ENCODE measurements around the gene AMN. TPM values are rescaled to one million over a fixed set of nuclear protein-coding genes. Genes with fewer than 3 reads are reported as not detected.

AMN gene
- total RNA-seq, 2 donors from 2014 or later, result 6.0 TPM; not detected in 1

GRCh38 chr14:102945346-102946130 is 23.1 kb downstream of the AMN start:
- intact Hi-C loops (cut with DNase I), result no loop called here
- Histone ChIP-seq H3K27ac (no peak overlapping the region), H3K4me3 (no peak overlapping the region), H3K4me1 (no peaks in the 10 kb centered on the region), H3K27me3 (no peaks in the 10 kb centered on the region), H3K9me3 (no peaks in the 10 kb centered on the region), H3K36me3 (replicated peaks in 1 of 2; ENCODE audit: insufficient read depth in 1 of 2, low read depth in 2 of 2) (peaks cover 18 to 53% of the 10 kb centered on the region in 2 donors)
- 90 to 92% methylated on average over 28 to 29 of the region's 29 CpGs for WGBS, 2 donors
- DNase-seq (no peak), ATAC-seq (no peak)
- TF ChIP-seq, protein P1, sequence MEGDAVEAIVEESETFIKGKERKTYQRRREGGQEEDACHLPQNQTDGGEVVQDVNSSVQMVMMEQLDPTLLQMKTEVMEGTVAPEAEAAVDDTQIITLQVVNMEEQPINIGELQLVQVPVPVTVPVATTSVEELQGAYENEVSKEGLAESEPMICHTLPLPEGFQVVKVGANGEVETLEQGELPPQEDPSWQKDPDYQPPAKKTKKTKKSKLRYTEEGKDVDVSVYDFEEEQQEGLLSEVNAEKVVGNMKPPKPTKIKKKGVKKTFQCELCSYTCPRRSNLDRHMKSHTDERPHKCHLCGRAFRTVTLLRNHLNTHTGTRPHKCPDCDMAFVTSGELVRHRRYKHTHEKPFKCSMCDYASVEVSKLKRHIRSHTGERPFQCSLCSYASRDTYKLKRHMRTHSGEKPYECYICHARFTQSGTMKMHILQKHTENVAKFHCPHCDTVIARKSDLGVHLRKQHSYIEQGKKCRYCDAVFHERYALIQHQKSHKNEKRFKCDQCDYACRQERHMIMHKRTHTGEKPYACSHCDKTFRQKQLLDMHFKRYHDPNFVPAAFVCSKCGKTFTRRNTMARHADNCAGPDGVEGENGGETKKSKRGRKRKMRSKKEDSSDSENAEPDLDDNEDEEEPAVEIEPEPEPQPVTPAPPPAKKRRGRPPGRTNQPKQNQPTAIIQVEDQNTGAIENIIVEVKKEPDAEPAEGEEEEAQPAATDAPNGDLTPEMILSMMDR (IDR thresholded peaks at IDR 0.05), result no peak
- TF ChIP-seq POLR2A (IDR thresholded peaks at IDR 0.05), result no peak

DNA sequence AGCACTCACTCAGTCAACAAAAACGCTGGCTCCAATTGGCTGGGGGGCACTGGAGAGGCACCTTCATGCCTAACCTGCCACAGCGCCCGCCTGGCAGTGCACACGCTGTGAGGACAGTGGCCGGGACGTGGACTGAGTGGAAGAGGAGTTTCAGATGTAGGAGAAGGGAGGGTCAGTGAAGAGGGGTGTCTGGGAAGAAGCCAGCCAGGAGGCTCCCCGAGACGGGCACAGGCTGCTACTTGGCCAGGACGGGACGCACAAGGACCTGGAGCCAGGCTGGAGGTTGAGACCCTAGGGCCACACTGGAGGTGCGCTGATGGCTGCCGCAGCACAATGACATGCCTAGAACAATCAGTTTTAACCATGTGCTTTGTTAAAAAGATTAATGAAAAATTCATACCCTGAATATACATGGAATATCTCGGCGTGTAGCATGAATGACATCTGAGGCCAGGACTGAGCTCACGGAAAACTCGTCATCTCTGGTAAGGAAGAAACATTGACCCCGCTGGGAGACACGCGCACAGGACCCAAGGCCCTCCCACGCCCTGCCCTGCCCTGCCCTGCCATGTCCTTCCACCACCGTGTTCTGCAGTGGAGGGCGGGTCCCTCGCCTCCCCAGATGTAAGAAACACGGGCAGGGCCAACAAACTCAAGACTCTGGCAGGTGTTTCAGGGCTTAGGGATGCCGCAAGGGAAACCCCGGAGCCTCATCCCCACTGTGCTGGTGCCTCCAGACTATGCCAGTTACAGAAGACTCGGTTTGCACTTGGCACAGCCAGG is 25.0 kb downstream of the AMN start:
- no peaks in the 10 kb centered on the region for H3K9me3 ChIP-seq
- no peaks in the 10 kb centered on the region for H3K27me3 ChIP-seq
- intact Hi-C loops (cut with DNase I), result no loop called here
- WGBS, 2 donors, result 89 to 92% methylated on average over 22 to 27 of the region's 27 CpGs
- no peak for ATAC-seq
- H3K4me3 ChIP-seq, result no peak overlapping the region
- H3K36me3 ChIP-seq (replicated peaks in 1 of 2; ENCODE audit: insufficient read depth in 1 of 2, low read depth in 2 of 2), result peaks cover 18 to 54% of the 10 kb centered on the region in 2 donors
- H3K4me1 ChIP-seq, result no peaks in the 10 kb centered on the region
- DNase-seq, result no peak
- TF ChIP-seq POLR2A (IDR thresholded peaks at IDR 0.05), result no peak
- TF ChIP-seq, protein P1 (IDR thresholded peaks at IDR 0.05), result no peak
- no peak overlapping the region for H3K27ac ChIP-seq

DNA sequence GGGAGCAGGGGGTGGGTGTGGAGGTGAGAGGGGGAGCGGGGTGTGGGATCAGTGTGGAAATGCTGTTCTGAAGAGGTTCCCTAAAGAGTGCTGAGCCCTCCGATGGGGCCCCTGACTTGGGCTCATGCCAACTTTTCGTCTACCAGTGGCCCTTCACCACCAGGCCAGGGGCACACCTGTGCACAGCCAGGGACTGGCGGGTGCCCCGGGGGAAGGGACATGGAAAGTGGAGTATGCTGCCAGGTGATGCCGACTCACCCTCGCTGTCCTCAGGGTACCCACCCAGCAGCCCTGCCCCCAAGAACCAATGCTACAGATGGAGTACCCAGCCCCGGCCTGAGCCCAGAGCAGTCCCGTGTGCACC is 26.2 kb downstream of the AMN start:
- ATAC-seq, result no peak
- Histone ChIP-seq H3K27me3 (no peaks in the 10 kb centered on the region), H3K36me3 (replicated peaks in 1 of 2; ENCODE audit: insufficient read depth in 1 of 2, low read depth in 2 of 2) (peaks cover 13 to 57% of the 10 kb centered on the region in 2 donors), H3K4me1 (no peaks in the 10 kb centered on the region), H3K9me3 (no peaks in the 10 kb centered on the region), H3K27ac (no peak overlapping the region), H3K4me3 (no peak overlapping the region)
- WGBS, 2 donors, result 75 to 88% methylated on average over 7 to 8 of the region's 9 CpGs
- DNase-seq, result no peak
- intact Hi-C loops (cut with DNase I), result no loop called here
- TF ChIP-seq, protein P1 (IDR thresholded peaks at IDR 0.05), result no peak
- no peak for TF ChIP-seq POLR2A (IDR thresholded peaks at IDR 0.05)

DNA sequence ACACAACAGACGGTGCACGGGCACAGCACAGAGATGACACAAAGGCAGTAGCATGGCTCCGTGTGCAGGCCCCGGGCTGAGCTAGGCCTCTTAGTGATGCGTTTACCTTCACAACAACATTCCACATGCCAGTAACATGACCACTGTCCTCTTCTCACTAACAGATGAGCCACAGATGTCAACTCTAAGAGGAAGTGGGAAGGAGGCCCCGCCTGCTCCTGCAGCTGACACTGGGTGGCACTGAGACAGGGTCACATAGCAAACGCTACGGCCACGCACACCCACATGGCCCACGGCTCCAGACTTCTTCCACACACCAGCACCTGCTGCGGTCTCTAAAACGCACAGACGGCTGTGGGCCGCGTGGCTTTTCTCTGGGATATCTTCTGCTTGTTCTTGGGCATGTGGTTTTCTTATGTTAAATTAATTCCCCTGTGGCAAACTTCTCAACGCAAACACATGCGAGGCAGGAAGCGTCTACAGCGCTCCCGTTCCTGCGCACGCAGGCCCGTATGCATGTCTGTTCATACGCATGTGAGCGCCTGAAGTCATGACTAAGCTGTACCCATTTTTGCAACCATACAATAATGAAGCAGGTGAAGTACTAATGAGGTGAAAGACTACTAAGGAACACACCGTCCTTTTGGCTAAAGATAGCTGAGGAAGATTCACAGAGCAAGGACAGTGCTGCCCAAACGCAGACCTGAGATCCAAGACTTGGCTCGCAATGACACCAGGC is 26.8 kb downstream of the AMN start:
- 77 to 87% methylated on average over 26 to 28 of the region's 28 CpGs for WGBS, 2 donors
- no peak overlapping the region for H3K27ac ChIP-seq
- DNase-seq, result no peak

More for the DNA sequence above, 26.8 kb downstream of the AMN start:
- H3K36me3 ChIP-seq (replicated peaks in 1 of 2; ENCODE audit: insufficient read depth in 1 of 2, low read depth in 2 of 2), result peaks cover 9 to 55% of the 10 kb centered on the region in 2 donors
- H3K27me3 ChIP-seq, result no peaks in the 10 kb centered on the region
- intact Hi-C loops (cut with DNase I), result no loop called here
- ATAC-seq, result no peak
- no peaks in the 10 kb centered on the region for H3K9me3 ChIP-seq
- no peaks in the 10 kb centered on the region for H3K4me1 ChIP-seq
- no peak for TF ChIP-seq POLR2A (IDR thresholded peaks at IDR 0.05)
- TF ChIP-seq, protein P1 (IDR thresholded peaks at IDR 0.05), result no peak
- no peak overlapping the region for H3K4me3 ChIP-seq
